Prostate gland (tissue), 2 donors: Measurements from ENCODE around the gene IGF1R. TPM values are rescaled to one million over a fixed set of nuclear protein-coding genes. Genes with fewer than 3 reads are reported as not detected.

Experiments used
- DNase-seq: peaks from one replicate; pipeline ENCODE4 v3.0.0-alpha.2; 2019; ENCODE audit warnings: low spot score
- H3K27ac ChIP-seq, 2 donors: fragments of 200-600 bp; sonication (generic); 2 replicates each; pipeline ENCODE4 v1.5.1; 2017 to 2019
- H3K27me3 ChIP-seq: fragments of 200-600 bp; sonication (generic); replicated peaks from 2 replicates; pipeline ENCODE4 v1.5.1; 2019; ENCODE audit not compliant: insufficient read depth
- H3K36me3 ChIP-seq, 2 donors: fragments of 200-600 bp; sonication (generic); 1 replicate in 1 of 2; 2 replicates in 1 of 2; pipeline versions ENCODE4 v1.5.1 to v1.8.1; 2017 to 2019
- H3K4me1 ChIP-seq: fragments of 200-600 bp; sonication (generic); replicated peaks from 2 replicates; pipeline ENCODE4 v1.5.1; 2019
- H3K4me3 ChIP-seq, 2 donors: fragments of 200-600 bp; sonication (generic); 2 replicates each; pipeline ENCODE4 v1.5.1; 2017 to 2019
- H3K9me3 ChIP-seq: fragments of 200-600 bp; sonication (generic); 2 replicates; pipeline ENCODE4 v1.5.1; 2017
- POLR2A ChIP-seq: fragments of 450-650 bp; IDR thresholded peaks from one replicate; pipeline ENCODE4 v1.6.1; 2016; ENCODE audit warnings: antibody characterized with exemption, mild to moderate bottlenecking
- POLR2AphosphoS5 ChIP-seq: sonication (generic); formaldehyde crosslinking; IDR thresholded peaks from one replicate; pipeline ENCODE4 v1.6.1; 2017; ENCODE audit warnings: antibody characterized with exemption
- WGBS: methylation state at CpG from one replicate; pipeline ENCODE4 v1.1.5; 2018; 5-methylcytosine and 5-hydroxymethylcytosine counted together
- intact Hi-C: fragments of 100-400 bp; cut with DNase I; formaldehyde crosslinking; loops from one replicate; pipeline ENCODE4 v1.14.2; 2022
- total RNA-seq, 2 donors: library from RNA; depleted of rRNA; stranded (reverse); fragments of >200 nt; gene quantifications; one replicate each; pipeline ENCODE4 v1.1.0, GENCODE V29; 2016
- TF ChIP-seq, protein P1 (sequence below), 4 experiments: fragments of 200-600 bp in 2 of 4; fragments of 450-650 bp in 2 of 4; sonication (generic) in 2 of 4; IDR thresholded peaks; 1 replicate in 3 of 4; 2 replicates in 1 of 4; pipeline ENCODE4 v1.5.1; 2016 to 2019; ENCODE audit warnings: antibody characterized with exemption in 4 of 4, mild to moderate bottlenecking in 2 of 4, moderate library complexity in 2 of 4

IGF1R gene
- total RNA-seq, 2 donors from 2014 or later, result 190 to 216 TPM

DNA sequence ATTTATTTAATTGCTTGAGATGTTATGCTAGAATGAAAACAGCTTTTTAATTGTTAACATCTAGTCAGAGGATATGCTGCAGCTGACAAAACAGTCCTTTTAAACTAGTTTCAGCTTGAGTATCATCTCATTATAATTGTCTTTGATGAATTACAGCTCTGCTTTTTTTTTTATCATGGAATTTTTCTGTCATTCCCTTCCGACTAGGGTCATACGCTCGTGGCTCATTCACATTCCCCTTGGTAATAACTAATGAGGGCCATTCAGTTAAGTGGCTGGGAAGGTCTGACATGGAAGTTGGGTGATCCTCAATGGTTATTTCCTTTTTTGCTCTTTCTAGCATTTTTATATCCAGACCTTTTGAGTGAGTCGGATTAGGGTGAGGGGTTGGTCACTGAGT lies 282.2 kb downstream of the IGF1R start:
- no peak overlapping the region for H3K4me3 ChIP-seq
- no peak for DNase-seq
- H3K27me3 ChIP-seq, result no peaks in the 10 kb centered on the region
- H3K27ac ChIP-seq, result no peak overlapping the region
- H3K4me1 ChIP-seq, result no peaks in the 10 kb centered on the region
- intact Hi-C loops, result no loop called here
- WGBS, result 80% methylated on average over 4 of the region's 4 CpGs
- TF ChIP-seq POLR2A (no peak), POLR2AphosphoS5 (no peak)
- TF ChIP-seq, protein P1, sequence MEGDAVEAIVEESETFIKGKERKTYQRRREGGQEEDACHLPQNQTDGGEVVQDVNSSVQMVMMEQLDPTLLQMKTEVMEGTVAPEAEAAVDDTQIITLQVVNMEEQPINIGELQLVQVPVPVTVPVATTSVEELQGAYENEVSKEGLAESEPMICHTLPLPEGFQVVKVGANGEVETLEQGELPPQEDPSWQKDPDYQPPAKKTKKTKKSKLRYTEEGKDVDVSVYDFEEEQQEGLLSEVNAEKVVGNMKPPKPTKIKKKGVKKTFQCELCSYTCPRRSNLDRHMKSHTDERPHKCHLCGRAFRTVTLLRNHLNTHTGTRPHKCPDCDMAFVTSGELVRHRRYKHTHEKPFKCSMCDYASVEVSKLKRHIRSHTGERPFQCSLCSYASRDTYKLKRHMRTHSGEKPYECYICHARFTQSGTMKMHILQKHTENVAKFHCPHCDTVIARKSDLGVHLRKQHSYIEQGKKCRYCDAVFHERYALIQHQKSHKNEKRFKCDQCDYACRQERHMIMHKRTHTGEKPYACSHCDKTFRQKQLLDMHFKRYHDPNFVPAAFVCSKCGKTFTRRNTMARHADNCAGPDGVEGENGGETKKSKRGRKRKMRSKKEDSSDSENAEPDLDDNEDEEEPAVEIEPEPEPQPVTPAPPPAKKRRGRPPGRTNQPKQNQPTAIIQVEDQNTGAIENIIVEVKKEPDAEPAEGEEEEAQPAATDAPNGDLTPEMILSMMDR (IDR thresholded peaks at IDR 0.05), result no peak
- H3K9me3 ChIP-seq, result no peaks in the 10 kb centered on the region
- no peaks in the 10 kb centered on the region for H3K36me3 ChIP-seq

DNA sequence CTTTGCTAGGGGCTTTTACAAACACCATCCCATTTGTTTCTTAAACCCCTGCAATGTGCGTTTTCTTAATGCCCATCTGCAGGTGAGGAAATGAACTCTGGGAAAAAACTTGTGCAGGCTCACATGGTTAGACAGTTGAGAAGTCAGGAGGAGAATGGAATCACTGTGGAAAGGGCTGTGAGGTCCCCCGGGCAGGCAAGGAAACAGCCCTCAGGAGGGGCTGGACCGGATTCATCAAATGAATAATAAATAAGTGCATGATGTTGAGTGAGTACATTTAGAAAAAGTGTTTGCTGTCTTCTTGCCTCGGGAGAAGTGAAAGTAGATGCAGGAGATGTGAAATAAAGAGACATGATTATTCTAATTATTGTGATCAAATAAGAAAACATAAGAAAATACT lies 282.7 kb downstream of the IGF1R start:
- TF ChIP-seq, protein P1 (IDR thresholded peaks at IDR 0.05), result no peak
- TF ChIP-seq POLR2A, result no peak
- TF ChIP-seq POLR2AphosphoS5, result no peak
- intact Hi-C loops, result no loop called here
- H3K27me3 ChIP-seq, result no peaks in the 10 kb centered on the region
- no peaks in the 10 kb centered on the region for H3K9me3 ChIP-seq
- H3K36me3 ChIP-seq, result no peaks in the 10 kb centered on the region
- no peak overlapping the region for H3K27ac ChIP-seq
- DNase-seq, result no peak
- WGBS, result 74% methylated on average over 4 of the region's 4 CpGs
- no peak overlapping the region for H3K4me3 ChIP-seq
- no peaks in the 10 kb centered on the region for H3K4me1 ChIP-seq

DNA sequence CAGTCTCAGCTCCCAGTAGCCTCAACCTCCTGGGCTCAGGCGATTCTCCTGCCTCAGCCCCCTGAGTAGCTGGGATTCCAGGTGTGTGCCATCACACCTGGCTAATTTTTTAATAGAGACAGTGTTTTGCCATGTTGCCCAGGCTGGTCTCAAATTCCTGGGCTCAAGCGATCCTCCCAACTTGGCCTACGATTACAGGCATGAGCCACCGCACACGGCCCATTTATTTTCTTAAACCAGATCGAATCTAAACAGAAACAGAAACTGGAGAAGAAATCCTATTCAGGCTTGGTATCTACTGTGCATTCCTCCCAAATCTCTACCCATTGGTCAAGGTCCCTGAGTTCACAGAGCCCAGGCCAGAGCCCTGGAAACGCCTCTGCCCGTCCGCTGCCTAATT lies 285.1 kb downstream of the IGF1R start:
- Histone ChIP-seq H3K27me3 (no peaks in the 10 kb centered on the region), H3K4me3 (no peak overlapping the region), H3K9me3 (no peaks in the 10 kb centered on the region), H3K4me1 (no peaks in the 10 kb centered on the region), H3K27ac (no peak overlapping the region), H3K36me3 (no peaks in the 10 kb centered on the region)
- TF ChIP-seq, protein P1 (IDR thresholded peaks at IDR 0.05), result no peak
- no peak for TF ChIP-seq POLR2A
- no peak for TF ChIP-seq POLR2AphosphoS5
- no peak for DNase-seq
- 77% methylated on average over 9 of the region's 9 CpGs for WGBS
- intact Hi-C loops, result no loop called here

DNA sequence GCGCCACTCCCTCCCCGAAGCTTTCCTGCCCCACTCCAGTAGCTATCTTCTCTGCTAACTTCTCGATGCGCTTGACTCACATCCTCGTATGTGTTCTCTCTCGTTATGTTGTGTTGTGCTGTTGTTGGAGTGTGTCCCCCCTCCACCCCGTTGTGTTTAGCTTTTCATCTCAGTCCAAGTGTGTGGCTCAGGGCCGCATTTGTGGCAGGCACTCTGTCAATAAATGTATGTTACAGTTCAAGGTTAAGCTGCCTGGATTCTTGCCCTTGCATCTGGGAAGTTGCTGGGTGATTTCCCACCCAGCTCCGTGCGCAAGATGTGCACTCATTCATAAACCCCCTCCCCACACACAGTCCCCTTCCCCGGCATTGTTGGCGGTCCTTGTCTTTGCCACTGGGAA lies 287.4 kb downstream of the IGF1R start:
- H3K27ac ChIP-seq, result no peak overlapping the region
- no peak for DNase-seq
- H3K27me3 ChIP-seq, result no peaks in the 10 kb centered on the region
- TF ChIP-seq POLR2A (no peak), POLR2AphosphoS5 (no peak)
- TF ChIP-seq, protein P1 (IDR thresholded peaks at IDR 0.05), result no peak
- H3K4me1 ChIP-seq, result no peaks in the 10 kb centered on the region
- intact Hi-C loops, result no loop called here
- H3K4me3 ChIP-seq, result no peak overlapping the region
- WGBS, result 63% methylated on average over 12 of the region's 12 CpGs
- no peaks in the 10 kb centered on the region for H3K9me3 ChIP-seq
- H3K36me3 ChIP-seq, result no peaks in the 10 kb centered on the region

DNA sequence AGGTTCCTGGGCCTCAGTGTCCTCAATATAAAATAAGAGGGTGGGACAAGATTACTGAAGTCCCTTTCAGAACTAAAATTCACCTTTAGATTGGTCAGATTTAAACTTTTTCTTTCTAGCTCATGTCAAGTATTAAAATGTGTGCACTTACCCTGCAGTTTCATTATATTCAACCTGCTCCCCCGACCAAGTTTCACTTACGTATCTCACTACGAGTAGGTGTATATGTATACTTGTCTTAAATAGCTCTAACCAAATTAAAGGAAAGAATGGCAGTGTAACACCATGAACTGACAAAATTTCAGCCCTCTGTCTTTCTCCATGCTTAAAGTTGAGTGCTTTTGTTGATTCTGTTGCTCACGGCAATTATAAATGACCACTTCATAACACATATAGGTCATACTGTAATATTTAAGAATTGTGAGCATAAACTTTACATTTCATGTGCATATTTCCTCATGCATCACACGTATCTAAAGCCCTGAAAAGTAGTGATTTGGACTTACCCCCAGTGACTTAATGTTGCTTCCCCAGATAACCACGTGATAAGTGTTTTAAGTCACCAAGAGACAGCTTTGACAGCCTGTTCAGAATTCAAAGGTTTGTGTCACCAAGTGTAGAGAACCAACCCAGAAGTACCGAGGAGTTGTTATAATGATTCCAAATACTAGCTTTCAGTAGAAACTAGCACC lies 289.2 kb downstream of the IGF1R start:
- DNase-seq, result no peak
- TF ChIP-seq, protein P1 (IDR thresholded peaks at IDR 0.05), result no peak
- TF ChIP-seq POLR2AphosphoS5, result no peak
- no peak for TF ChIP-seq POLR2A
- intact Hi-C loops, result no loop called here
- WGBS, result 95% methylated on average over 7 of the region's 7 CpGs
- Histone ChIP-seq H3K9me3 (no peaks in the 10 kb centered on the region), H3K4me1 (peaks cover 7% of the 10 kb centered on the region), H3K36me3 (no peaks in the 10 kb centered on the region), H3K4me3 (no peak overlapping the region), H3K27ac (no peak overlapping the region), H3K27me3 (no peaks in the 10 kb centered on the region)
